Measurements from ENCODE around the gene TBC1D25. TPM values are rescaled to one million over a fixed set of nuclear protein-coding genes. Genes with fewer than 3 reads are reported as not detected.

TBC1D25 gene, protein sequence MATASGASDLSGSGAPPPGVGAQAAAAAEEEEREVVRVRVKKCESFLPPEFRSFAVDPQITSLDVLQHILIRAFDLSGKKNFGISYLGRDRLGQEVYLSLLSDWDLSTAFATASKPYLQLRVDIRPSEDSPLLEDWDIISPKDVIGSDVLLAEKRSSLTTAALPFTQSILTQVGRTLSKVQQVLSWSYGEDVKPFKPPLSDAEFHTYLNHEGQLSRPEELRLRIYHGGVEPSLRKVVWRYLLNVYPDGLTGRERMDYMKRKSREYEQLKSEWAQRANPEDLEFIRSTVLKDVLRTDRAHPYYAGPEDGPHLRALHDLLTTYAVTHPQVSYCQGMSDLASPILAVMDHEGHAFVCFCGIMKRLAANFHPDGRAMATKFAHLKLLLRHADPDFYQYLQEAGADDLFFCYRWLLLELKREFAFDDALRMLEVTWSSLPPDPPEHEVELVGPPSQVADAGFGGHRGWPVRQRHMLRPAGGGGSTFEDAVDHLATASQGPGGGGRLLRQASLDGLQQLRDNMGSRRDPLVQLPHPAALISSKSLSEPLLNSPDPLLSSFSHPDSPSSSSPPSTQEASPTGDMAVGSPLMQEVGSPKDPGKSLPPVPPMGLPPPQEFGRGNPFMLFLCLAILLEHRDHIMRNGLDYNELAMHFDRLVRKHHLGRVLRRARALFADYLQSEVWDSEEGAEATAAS
- polyA plus RNA-seq: 2.4 and 4.2 TPM in 2 replicates

GRCh38 chrX:48539345-48540027 is at the start of gene TBC1D25:
TBC1D25 (plus strand) TSS chrX:48539714; CDS start chrX:48539798, 84 bp downstream.

GRCh38 chrX:48508400-48509244 is 30.9 kb upstream of the TBC1D25 start, which contains the start of gene PORCN:
PORCN (plus strand) TSS chrX:48508992; CDS start chrX:48509821, 829 bp downstream.

GRCh38 chrX:48521353-48522243 is 17.9 kb upstream of the TBC1D25 start, which contains the start of gene EBP:
EBP (plus strand) TSS chrX:48521808; CDS start chrX:48523772, 1,964 bp downstream.

DNA sequence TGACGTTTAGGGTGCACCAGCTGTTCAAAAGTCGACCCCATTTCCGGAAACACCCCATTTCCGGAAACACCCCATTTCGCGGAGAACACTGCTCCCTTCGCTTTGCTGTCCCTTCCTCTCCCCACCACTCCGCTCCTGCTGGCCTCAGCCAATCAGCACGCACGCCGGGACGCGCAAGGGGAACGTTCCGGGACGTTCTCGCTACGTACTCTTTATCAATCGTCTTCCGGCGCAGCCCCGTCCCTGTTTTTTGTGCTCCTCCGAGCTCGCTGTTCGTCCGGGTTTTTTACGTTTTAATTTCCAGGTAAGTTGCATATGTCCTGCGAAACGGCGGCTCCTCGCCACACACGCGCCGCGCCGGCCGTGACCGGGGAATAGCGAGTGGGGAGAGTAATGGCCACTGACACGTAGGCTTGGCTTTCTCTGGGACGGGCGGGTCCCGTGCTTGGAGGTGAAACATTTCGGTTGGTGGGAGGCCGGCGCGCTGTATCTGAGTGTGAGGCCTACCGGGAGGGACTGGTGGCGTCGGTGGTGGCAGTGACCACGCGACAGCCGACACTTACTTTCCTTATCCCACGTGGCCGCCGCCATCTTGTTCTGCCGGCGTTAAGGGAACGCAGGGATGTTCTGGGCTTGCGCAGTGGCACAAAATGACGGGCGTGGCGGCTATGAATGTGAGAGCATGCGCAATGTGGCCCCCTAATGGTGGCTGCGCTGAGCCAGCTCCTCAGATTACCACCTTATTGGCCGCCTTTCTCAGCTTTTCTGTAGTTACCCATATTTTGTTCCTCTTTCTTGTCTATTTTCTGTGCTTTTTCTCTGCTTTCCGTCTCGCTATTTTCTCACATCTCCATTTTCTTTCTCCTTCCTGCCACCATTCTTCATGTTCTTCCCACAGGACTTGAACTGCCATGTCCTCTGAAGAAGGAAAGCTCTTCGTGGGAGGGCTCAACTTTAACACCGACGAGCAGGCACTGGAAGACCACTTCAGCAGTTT is 35.1 kb downstream of the TBC1D25 start, which contains the start of gene RBM3:
TSS of gene RBM3 (plus strand) at position 215 of the 997 bp plus-strand sequence. CDS start at position 912, 697 bp downstream.

DNA sequence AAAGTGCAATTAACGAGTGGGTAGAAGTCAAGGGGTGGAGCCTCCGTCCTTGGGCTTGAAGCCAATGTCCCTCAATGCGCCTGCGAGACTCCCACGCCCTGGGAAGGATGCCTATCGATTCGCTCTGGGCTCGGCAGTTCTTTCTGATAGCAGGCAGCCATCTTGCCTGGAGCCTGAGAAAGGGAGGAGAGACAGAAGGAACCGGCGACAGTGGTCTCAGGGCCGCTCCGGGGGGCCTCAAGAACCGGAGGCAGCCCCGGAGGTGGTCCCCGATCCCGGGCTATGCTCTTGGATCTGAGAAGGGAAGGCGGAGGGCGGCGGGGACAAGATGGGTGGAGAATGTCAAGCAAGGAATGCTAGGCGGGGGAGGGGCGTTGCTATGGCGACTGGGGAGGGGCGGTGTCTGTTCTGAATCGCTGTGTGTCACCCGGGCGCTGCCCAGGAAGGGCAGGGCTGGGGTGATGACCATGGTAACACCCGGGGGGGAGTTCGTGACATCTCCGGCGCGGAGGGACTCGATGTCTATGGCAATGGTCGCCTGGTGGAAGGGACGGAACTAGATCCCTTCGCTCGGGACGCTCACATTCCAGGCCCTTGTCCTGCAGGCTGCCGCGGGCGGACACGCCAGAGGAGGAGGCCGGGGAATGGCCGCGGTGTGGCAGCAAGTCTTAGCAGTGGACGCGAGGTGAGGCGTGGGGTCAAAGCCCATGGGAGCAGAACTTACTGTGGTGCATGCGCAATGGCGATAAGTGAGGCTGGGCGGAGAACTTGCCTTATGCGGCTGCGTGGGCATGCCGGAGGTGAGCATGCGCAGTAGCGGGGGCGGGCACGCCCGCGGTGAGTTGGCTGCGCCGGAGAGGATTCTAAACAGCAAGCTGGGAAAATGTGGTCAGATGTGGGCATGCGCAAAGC is 58.1 kb downstream of the TBC1D25 start, which contains the start of gene WDR13:
TSS of gene WDR13 (plus strand) at position 140 of the 912 bp plus-strand sequence. CDS start at position 645, 505 bp downstream.

Other genes with a start within 250 kb of the TBC1D25 start
- gene SSX3, start 183.0 kb upstream of the TBC1D25 start, polyA plus RNA-seq: 0.32 TPM in 1 of 2 replicates, not detected in the other
- not detected in 2 replicates for gene SSX4, start 156.2 kb upstream of the TBC1D25 start, polyA plus RNA-seq
- not detected in 2 replicates for gene SSX4B, start 127.8 kb upstream of the TBC1D25 start, polyA plus RNA-seq
- not detected in 2 replicates for gene SLC38A5, start 69.5 kb upstream of the TBC1D25 start, polyA plus RNA-seq
- 23.4 and 25.6 TPM in 2 replicates for gene FTSJ1, start 63.5 kb upstream of the TBC1D25 start, polyA plus RNA-seq
- gene PORCN, start 30.7 kb upstream of the TBC1D25 start, polyA plus RNA-seq: 11.5 and 19.8 TPM in 2 replicates
- 102 and 134 TPM in 2 replicates for gene EBP, start 17.9 kb upstream of the TBC1D25 start, polyA plus RNA-seq
- 37.2 and 38.7 TPM in 2 replicates for gene RBM3, start 34.8 kb downstream of the TBC1D25 start, polyA plus RNA-seq
- gene WDR13, start 57.8 kb downstream of the TBC1D25 start, polyA plus RNA-seq: 20.1 and 22.3 TPM in 2 replicates
- gene WAS, start 144.1 kb downstream of the TBC1D25 start, polyA plus RNA-seq: not detected in 2 replicates
- 0.32 and 0.48 TPM in 2 replicates for gene SUV39H1, start 157.0 kb downstream of the TBC1D25 start, polyA plus RNA-seq
- gene GLOD5, start 222.0 kb downstream of the TBC1D25 start, polyA plus RNA-seq: 3.0 TPM in 1 of 2 replicates, not detected in the other
- not detected in 2 replicates for gene GATA1, start 246.9 kb downstream of the TBC1D25 start, polyA plus RNA-seq